Retinal pigment epithelial cell (primary cell): ENCODE measurements around the gene ADAMTS14.

Source experiments
- DNase-seq: peaks from one replicate; pipeline ENCODE4 v3.0.0-alpha.2; 2010; ENCODE audit warnings: low read depth
- H3K4me3 ChIP-seq: 2 replicates; pipeline ENCODE4 v1.5.1; 2011; ENCODE audit warnings: mild to moderate bottlenecking, low read length, control low read depth, moderate library complexity
- CTCF ChIP-seq: conservative IDR thresholded peaks from 2 replicates; pipeline ENCODE4 v1.5.1; 2011; ENCODE audit warnings: low read depth, low read length, control low read depth, inconsistent platforms

ADAMTS14 gene

DNA sequence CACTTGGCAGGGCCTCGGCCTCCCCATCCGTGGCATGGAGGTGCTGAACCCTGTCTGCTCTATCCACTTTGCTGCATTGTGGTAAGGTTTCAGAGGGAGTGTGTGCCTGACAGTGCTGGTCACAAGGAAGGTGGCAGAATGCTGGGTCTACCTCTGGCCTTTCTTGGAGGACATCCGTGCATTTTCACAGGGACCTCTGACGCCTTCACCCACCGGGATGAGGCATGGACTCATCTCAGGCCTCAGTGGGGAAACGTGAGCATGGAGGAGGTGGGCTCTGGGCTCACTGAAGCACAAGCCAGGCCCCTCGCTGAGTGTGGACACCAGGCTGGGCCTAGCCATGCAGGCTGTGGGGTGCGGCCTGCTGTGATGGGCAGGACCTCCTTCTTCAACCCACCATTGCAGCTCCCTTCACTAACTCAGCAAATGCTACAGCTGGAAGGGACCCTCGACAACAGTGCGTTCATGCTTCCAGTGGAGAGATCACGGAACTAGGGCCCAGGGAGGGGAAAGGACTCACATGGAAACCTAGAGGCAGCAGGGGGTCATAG is 104.2 kb downstream of the ADAMTS14 start:
- DNase-seq: no peak
- no peak overlapping the region for H3K4me3 ChIP-seq
- TF ChIP-seq CTCF: no peak

DNA sequence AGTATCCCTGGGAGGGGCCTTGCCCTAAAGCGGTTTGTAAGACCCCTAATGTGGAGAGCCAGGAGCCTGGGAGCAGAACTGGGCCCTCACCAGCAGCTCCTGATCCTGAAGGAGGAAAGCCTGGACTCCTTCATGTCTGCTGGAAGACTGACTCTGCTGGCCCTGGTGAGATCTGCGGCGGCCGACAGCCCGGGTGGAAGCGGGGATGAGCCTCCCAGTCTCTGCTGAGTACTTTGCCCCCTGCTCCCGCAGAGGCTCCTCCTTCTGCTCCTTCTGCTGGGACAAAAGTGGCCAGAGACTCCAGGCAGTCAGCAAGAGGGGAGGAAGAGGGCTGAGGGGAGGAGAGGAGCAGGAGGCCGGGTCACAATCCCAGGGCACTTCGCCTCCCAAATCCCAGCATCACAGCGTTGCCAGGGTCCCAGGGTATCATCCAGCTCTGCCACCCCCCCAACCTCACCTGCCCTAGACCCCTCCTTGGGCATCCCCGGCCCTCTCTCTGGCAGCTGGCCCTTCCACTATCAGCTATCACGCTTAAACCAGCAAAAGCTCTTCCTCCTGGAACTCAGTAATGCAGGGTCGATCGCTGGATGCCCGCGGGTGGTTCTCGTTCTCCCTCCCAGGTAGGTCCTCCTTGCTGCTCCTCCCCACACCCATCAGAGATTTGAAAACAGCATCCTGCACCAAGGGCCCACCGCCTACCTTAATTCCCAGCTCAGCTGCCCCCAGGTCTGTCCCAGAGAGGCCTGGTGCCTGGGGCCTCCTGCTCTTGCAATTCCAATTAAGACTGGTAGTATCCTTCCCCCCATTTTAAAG is 105.0 kb downstream of the ADAMTS14 start:
- DNase-seq: no peak
- no peak overlapping the region for H3K4me3 ChIP-seq
- no peak for TF ChIP-seq CTCF

DNA sequence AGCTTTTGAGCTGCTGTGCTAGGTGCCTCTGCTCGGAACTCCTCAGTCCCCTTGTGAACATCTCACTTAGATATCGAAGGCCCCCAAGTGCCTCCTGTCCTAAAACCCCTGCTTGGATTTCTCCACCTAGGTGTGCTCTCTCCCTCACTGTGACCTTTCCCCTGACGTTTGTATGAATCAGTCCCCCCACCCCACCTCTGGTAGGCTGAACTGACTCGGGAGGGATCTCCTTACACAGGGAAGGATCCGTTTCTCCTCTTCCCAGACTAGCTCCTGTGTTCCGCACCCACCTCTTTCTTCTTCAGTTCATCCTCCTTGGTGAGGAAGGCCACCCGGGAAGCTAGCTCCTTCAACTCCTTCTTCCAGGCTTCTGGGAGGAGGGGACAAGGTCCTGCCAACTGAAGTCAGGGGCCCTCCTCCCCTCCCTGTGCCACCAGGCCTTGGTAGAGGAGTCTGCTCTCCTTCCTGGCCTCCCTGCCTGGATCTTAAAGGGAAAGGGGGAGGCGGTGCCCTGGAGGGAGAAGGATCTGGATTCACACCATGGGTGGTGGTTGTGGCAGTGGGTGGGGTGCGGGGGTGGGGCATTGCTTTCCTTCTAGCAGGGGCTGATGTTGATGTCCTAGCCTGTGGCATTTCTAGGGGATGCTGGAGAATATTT is 106.1 kb downstream of the ADAMTS14 start:
- no peak for TF ChIP-seq CTCF
- H3K4me3 ChIP-seq: no peak overlapping the region
- no peak for DNase-seq

DNA sequence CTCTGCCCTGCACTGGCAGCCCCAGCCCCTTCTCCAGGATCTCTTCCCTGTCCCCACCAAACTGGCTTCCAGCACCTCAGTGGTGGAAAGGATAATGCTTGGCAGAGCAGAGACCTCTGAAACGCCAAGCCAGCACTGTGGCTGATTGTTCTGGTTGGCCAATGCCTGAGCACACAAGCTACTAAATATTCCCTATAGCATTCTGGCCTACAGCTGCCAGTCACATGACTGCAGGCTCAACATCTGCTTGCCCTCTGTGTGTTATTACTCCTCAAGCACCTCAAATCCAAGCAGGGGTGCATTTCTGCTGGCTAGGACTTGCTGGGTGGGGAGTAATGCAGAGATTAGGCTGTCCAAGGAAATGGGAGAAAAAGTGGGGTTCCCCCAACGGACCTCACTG is 106.8 kb downstream of the ADAMTS14 start:
- H3K4me3 ChIP-seq: no peak overlapping the region
- no peak for TF ChIP-seq CTCF
- DNase-seq: no peak

DNA sequence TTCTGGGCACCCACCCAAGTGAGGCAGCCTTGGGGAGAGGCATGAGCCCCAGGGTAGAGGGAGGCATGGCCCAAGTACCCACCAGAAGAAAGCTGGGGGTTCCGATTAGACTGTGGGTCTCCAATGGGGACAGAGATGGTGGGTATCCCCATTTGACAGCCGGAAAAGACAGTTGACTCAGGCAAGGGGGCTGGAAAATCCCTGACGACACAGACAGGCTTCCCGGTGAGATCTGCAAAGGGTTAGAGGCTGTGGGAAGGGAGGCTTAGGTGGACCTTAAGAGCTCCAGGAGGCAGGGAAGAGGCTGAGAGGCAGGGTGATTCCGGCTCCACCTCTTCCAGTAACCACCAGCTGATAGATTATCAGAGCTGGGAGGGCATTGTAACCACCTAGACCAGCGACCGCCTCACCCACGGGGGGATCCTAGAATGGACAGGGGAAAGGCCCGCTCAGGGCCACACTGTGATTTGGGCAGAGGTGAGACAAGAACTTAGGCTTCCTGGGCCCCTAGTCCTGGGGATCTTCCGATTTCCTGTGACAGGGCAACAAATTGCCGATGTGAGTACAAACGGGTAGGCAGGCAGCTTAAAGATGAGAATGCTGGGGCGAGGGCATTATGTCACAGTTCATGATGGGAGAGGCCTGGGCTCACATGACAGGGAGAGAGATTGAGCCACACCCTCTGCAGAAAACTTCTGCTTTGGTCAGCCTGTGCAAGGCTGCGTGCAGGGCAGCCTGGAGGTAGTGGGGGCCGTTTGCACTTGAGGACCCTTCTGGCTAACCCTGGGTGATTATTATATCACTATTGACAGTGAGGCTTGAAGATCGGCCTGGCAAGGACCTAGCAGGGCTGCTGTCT is 107.4 kb downstream of the ADAMTS14 start:
- H3K4me3 ChIP-seq: no peak overlapping the region
- no peak for TF ChIP-seq CTCF
- no peak for DNase-seq

- TF ChIP-seq CTCF: no peak
- H3K4me3 ChIP-seq: no peak overlapping the region
- no peak for DNase-seq
These were observed 108.1 kb downstream of the ADAMTS14 start for GRCh38 chr10:70780370-70780760.
